NCI-H460 (cell line): ENCODE data around the gene ALPP. TPM values are rescaled to one million over a fixed set of nuclear protein-coding genes. Genes with fewer than 3 reads are reported as not detected.
"Not testable (repeated sequence)": the region's sequence is repeated elsewhere in the genome, so short reads cannot be mapped to it uniquely, and the experiment has no call there.

ENCODE experiments used
- DNase-seq: peaks from one replicate; pipeline ENCODE4 v3.0.0-alpha.2; 2016; ENCODE audit warnings: low read depth; ENCODE audit errors: extremely low read depth
- polyA plus RNA-seq: library from polyadenylated mRNA; depleted of rRNA; stranded (reverse); fragments of >200 nt; gene quantifications from 2 replicates; pipeline ENCODE4 v1.2.3, GENCODE V29; 2014; cell fraction: nucleus; rRNA removed
- total RNA-seq: library from RNA; depleted of rRNA; stranded (reverse); fragments of >200 nt; shearing (Covaris generic); gene quantifications from 2 replicates; pipeline ENCODE4 v1.2.3, GENCODE V29; 2014; rRNA removed

The ALPP gene
- total RNA-seq: not detected in 2 replicates
- polyA plus RNA-seq: not detected in 2 replicates

DNA sequence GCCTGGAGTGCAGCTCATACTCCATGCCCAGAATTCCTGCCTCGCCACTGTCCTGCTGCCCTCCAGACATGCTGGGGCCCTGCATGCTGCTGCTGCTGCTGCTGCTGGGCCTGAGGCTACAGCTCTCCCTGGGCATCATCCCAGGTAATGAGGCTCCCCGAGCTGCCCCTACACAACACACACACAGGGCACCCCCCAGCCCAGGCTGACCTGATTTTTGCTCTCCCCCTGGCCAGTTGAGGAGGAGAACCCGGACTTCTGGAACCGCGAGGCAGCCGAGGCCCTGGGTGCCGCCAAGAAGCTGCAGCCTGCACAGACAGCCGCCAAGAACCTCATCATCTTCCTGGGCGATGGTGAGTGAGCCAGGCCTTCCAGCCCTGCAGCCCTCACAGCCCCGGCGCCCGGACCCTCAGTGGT is at the start of gene ALPP:
Gene ALPP (plus strand): TSS at position 17 of the 417 bp plus-strand sequence. CDS start 52 bp downstream, at position 69.
- DNase-seq: not testable (repeated sequence)

DNA sequence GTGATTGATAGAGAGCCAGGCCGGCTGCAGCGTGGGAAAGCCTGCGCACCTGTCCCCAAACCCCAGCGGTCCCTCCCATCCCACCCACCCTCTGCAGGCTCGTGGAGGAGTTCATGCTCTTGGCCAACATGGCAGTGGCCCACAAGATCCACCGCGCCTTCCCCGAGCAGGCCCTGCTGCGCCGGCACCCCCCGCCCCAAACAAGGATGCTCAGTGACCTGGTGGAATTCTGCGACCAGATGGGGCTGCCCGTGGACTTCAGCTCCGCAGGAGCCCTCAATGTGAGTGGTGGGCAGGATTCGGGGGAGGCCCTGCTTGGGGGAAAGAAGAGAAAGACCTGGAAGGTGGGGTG is 48.9 kb upstream of the ALPP start:
- no peak for DNase-seq

DNA sequence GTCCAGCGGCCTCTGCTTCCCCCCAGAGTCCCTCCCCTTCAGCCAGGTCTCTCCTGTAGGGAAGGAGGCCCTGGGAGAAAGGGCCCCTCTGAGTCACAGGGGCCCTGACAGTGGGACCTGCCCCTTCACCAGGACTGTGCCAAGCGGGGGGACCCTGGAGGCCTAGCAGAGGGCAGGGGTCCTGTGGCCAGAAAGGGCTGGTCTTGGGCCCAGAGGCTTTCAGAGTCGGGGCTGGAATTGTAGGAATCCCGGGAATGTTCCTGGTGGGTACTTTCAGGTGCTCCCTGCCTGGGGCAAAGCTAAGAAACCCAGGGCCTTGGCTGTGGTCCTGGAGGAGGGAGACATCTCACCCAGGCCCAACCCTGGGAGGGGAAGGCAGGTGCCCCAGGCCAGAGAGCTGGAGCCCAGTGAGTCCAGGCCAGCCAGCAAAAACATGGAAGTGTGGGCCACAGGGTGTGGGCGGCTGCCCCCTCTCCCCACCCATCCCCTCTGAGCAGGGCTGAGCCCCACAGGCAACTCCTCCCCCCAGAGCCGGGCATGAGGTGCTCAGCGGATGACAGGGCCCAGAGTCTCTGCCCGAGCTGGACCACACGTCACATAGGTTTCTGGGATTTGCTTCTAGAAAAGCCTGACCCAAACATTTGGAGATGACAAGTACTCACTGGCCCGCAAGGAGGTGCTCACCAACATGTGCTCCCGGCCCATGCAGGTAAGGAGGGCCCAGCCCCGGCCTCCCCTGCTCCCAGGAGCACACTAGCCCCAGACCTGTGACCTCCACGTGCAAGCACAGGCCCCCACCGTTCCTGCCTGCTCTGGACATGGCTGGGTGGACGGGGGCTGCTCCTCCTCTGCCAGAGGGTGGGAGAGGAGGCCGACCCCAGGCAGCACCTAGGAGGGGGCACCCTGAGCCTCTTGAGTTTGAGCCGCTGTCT is 48.2 kb upstream of the ALPP start:
- DNase-seq: no peak

DNA sequence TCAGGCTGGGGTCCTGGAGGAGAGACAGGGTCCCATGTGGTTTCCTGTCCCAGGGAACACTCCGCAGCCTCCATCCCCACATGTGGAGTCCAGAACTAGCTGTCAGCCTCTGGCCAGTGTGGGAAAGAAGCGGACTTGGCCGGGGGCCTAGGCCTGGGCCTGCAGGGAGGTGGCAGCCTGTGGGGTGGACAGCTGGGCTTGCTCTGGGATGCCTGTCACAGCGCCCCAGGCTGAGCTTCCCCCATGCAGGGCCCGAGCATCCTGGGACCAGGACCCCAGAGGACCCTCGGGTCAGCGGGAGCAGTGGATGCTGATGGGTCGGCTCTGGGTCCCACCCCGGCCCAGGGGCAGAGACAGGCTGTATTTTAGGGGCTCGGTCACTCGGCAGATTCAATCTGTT is 47.5 kb upstream of the ALPP start:
- DNase-seq: not testable (repeated sequence)

DNA sequence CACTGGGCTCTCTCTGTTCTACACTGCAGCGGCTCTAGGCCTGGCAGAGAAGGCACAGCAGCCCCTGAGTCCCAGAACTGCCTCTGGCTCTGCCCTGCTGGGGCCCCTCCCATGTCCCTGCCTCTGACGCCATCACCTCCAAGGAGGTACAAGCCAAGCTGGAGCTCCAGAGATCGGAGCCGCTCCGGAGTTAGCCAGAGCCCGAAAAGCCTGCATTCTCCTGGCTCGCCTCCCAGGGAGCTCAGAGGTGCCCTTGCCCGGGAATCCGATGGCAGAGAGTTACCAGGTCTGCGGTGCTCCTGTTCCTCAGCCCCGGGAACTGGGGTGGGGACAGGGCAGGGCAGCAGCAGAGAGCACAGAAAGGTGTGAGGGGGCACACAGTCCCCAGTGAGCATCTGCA is 46.9 kb upstream of the ALPP start:
- not testable (repeated sequence) for DNase-seq

DNA sequence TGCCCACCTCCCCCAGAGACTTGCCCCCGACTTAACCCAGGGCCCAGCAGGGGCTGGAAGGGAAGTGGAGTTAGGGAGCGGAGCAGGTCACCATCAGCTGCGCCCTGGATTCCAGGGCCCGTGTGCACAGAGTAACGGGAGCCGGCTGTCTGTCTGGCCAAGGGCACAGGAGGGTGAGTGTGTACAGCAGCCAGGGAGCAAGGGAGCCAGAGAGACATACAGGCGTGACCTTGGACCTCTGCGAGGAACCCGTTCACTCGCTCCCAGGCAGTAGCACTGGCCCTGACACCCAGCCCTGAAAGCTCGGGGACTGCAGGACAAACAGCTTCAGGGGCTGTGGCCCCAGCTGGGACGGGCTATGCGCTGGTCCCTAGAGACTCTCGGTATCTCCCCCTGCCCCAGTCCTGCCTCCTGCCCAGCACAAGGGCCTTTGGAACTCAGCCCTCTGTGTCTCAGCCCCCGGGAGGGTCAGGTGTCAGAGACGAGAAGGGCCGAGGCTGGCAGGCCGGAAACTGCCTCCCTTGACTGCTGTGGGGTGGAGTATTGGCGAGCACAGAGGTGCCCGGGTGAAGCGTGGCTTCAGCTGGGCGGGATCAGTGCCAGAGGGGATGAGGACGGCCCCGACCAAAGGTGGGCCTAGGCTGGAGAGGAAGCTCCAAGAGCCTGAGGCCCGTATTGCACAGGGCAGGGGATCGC is 46.2 kb upstream of the ALPP start:
- DNase-seq: not testable (repeated sequence)

DNA sequence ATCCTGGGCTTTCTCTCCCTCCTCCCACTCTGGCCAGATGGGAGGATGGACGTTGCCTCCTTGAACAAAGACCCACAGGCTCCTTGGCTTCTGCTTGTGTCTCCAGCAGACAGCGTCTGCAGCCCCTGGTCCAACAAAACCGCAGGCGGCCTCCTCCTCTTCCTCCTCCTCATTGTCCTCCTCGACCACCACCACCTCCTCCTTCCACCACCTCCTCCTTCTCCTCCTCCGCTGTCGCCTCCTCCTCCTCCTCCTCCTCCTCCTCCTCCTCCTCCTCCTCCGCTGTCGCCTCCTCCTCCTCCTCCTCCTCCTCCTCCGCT is 45.7 kb upstream of the ALPP start:
- no peak for DNase-seq

DNA sequence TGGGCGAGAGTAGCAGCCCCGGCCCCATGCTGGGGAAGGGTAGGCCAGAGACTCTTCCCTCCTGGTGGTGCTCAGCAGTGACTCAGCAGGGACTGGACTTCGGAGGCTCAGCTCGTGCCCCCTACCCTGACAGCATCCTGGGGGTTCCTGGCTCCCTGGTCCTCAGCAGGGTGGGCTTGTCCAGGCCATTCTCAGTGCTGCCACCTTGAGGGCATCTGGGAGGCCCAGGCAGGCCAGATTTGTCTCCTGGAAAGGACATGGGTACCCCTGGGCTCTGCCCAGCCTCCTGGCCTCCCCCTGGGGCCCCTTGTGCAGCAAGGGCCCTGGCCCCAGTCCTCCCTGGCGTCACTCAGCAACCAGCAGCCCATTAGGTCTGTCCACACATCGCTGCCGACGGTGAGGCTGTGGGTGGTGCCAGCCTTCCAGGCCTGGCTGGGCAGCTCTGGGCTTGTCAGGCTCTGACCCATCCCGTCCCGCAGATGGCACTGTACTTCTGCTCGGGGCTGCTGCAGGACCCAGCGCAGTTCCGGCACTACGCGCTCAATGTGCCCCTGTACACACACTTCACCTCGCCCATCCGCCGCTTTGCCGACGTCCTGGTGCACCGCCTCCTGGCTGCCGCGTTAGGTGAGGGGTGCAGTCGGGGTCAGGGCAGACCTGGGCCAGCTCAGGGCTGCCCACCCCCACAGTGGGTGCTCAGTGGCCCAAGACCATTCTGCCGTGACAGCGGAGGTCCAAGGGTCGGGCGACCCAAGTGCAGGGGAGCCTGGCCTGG is 45.0 kb upstream of the ALPP start:
- DNase-seq: no peak

DNA sequence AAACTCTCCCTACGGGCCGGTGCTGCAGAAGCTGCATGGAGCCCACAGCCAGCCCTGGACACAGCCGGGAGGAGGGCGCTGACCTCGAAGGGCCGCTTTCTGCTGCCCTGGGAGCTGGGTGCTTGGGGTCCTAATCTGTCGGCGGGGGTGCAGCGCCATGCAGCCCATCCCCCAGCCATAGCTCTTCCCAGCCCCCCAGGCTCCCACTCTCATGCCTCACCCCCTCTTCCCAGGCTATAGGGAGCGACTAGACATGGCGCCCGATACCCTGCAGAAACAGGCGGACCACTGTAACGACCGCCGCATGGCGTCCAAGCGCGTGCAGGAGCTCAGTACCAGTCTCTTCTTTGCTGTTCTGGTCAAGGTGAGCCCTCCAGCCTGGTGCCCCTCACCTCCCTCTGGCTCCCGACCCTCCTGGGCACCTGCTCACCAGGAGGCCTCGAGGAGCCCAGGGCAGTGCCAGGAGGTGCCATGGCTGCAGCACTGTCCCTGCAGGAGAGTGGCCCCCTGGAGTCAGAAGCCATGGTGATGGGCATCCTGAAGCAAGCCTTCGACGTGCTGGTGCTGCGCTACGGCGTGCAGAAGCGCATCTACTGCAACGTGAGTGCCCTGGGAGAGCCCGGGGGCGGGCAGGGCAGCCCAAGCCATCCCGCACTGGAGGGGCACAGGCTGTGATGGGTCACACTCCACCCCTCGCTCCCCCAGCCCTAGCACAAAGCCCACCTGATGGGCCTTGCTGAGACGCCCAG is 44.2 kb upstream of the ALPP start:
- DNase-seq: not testable (repeated sequence)

DNA sequence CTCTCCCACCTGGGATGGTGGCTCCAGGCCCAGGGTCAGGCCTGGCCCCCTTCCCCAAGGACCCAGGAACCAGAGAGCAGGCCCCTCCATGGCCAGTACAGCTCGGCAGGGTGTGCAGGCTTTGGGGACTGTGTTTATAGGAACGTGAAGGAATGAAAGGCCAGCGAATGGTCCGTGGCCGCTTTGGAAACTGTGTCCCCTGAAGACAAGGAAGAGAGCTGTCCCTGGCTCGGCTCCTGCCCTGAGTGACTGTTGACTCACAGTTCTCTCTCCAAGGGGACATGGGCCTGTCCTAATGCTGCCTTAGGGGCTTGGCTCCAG is 43.7 kb upstream of the ALPP start:
- not testable (repeated sequence) for DNase-seq

DNA sequence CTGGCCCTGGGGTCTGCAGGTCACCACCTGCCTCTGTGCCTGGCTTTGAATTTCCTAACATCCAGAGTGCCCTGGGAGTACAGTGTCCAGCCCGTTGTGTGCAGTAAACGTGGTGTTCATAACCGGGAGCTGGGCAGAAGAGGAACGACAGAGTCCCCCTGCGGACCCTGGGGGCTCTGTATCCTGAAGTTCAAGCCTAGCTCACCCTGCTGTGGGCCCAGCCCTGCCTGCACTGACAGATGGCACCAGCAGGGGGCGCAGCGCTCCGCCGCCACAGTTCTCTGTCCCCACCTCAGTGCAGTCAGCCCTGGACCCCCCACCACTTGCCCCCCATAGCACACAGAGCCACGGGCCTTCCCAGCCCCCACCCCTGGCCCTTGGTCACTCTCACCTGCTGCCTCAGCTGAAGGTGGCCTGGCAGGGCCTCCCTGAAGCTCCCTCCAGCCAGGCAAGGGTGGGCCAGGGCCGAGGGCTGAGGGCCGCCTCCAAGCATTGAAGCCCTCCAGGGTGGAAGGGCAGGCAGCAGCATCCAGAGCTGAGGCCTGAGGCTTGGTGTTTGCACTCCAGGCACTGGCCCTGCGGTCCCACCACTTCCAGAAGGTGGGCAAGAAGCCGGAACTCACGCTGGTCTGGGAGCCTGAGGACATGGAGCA is 43.2 kb upstream of the ALPP start:
- DNase-seq: not testable (repeated sequence)

DNA sequence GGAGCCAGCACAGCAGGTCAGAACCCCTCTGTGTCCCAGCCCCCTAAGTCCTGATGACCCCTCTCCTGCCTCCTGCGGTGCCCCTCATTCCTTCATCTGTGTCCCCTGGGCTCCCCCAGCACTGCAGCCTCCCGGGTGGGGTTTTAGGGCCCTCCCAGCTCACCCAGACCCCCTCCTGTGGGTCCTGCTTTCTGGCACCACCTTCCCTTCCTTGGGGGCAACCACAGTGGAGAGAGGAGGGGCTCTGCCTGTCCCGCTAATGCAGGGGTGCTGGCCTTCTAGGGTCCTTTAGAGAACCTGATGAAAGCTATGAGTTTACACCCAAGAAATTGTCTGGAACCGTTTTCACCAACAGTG is 42.7 kb upstream of the ALPP start:
- no peak for DNase-seq

DNA sequence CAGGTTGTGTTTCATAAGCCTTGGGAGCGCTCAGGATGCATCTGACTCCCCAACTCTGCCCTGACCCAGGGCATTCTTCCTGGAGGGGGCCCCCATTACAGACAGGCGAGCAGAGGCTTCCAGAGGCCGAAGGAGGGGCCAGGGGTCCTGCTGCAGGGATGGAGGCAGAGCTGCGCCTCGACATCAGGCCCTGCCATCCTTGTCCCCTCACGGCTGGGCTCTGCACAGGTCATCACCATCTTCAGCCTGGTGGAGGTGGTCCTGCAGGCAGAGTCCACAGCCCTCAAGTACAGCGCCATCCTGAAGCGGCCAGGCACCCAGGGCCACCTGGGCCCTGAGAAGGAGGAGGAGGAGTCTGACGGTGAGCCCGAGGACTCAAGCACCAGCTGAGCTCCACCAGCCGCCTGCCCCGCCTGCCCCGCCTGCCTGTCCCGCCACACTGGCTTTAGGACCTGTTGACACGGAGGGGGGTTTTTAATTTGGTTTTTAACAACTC is 42.3 kb upstream of the ALPP start:
- no peak for DNase-seq

DNA sequence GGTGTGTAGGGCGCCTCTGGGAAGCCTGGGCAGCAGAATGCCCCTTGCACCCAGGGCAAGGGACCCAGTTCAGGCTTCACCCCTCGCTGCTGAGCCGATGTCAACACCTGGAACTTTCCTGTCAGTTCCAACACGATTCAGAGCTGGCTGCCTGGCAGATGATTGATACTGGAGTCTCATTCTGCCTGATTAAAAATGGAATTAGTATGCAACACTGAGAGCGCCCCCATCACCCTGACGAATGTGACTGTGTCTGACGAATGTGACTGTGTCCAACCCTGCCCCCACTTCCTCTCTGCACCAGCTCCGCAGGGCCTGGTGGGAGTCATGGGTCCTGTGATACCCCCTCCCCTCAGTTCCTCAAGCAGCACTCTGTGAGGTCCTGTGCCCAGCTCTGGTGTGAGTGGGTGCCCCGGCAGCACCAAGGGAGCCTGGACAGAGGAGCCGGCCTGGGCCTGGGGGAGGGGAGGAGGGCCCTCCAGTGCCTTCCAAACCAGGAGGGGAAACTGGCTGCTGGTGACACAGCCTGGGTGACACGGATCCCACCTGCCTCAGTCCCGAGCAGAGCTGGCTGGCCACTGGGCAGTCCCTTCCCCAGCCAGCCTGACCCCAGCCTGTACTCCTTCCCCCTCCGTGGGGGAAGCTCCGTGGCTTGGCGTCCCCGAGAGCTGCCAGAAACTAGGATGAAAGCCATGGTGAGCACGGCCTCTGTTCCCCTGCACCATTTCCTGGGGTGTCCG is 41.4 kb upstream of the ALPP start:
- no peak for DNase-seq

DNA sequence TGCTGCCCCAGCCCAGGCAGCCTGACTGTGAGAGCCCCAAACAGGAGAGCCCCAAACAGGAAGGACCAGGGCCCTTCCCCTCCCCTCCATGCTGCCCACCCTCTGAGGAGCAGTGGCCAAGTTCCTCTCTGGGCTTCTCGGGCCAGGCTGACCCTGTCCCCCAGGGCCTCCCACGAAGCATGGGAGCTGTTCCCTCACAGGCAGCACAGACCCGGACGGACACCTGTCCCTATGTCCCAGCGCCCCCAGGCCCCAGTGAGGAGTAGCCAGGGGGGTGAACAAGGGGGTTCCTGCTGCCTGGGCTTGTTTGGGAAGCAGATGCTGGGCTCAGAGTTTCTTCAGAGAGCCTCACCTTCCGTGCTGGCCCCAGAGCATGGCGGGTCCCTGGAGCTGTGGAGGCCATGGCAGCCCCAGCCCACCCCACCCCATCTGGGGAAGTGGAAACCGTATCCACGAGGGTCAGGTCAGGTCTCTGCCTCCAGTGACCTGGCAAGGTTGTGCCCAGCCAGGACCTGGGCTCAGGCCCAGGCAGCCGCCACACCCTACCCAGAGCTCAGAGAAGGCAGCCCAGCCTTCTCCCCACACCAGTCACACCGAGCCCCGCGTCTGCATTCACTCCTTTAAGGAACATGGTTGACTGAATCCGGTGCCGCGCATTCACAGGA is 40.3 kb upstream of the ALPP start:
- DNase-seq: not testable (repeated sequence)

DNA sequence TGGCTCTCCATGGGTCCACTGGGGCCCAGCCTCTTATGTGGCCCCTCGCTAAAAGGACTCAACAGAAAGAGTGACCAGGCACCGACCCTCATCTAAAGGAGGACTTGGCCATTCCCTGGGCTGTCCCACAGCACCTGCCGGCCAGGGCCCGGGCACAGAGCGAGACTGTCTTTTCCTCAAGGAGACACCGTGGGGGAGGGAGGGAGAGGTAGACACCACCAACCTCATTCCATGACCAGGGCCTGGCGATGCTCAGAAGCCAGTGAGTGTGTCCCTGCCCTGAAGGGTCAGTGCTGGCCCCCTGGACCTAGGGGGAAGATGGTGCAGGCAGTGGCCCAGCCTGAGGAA is 39.8 kb upstream of the ALPP start:
- DNase-seq: no peak

DNA sequence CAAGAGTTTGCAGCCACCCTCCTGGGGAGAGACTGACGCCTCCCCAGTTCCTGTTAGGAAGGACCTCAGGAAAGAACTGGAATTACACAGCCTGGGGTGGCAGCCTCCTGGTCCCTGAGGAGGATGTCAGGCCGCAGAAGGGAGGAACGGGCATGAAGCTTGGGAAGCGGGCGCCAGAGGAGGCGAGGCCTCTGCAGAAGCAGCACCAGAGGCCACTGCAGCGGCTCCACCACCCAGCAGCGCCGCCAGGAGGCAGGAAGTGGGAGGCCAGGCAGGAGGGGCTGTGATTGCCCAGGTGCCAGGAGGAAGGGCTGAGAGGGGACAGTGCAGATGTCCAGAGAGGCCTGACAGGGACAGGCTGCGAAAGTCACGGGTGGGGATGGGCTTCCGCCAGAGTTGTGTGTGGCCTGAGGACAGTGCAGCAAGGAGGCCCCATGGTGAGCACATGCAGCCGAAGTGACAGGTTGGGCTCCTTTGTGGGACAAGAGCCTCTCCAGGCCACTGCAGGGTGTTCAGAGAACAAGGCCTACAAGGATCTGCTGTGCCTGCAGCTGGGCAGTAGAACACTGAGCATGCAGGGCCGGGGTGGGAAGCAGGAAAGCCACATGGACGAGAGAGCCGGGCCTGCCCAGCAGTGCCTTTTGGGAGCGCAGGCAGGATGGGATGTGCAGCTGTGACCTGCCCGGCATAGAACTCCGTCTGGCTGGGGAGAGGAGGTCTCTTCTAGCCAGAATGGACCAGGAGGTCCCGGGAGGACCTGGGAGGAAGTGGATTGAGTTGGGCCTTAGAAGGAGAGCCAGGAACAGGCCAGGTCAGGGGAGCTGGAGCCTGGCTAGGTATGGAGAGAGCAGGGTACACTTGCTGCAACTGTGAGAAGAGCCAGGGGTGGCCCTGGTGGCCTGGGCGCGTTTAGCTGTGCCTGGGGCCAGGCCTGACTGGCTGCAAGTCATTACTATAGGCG is 39.1 kb upstream of the ALPP start:
- no peak for DNase-seq
